H7 (cell line): ENCODE data around the gene ZNF627. TPM values are rescaled to one million over a fixed set of nuclear protein-coding genes. Genes with fewer than 3 reads are reported as not detected.
A peak's percentile ranks its signal among the peaks of the same experiment; 100 is the strongest.
"Not testable (repeated sequence)": the region's sequence is repeated elsewhere in the genome, so short reads cannot be mapped to it uniquely, and the experiment has no call there.

Experiments used
- DNase-seq: peaks from one replicate; pipeline ENCODE4 v3.0.0; 2012
- H3K27me3 ChIP-seq: 2 replicates; pipeline ENCODE4 v1.6.0; 2011; ENCODE audit warnings: mild to moderate bottlenecking, low read length; ENCODE audit not compliant: control insufficient read depth, insufficient read depth
- H3K36me3 ChIP-seq: replicated peaks from 2 replicates; pipeline ENCODE4 v1.5.1; 2011; ENCODE audit warnings: low read length; ENCODE audit not compliant: control insufficient read depth, insufficient read depth
- H3K4me3 ChIP-seq: 2 replicates; pipeline ENCODE4 v1.5.1; 2011; ENCODE audit warnings: low read depth, mild to moderate bottlenecking, control low read depth, low read length, moderate library complexity; ENCODE audit not compliant: insufficient read depth
- total RNA-seq: library from RNA; depleted of rRNA; stranded (reverse); fragments of >200 nt; shearing (Covaris generic); gene quantifications from 2 replicates; pipeline ENCODE4 v1.2.3, GENCODE V29; 2014

ZNF627 gene
- total RNA-seq, 1 experiment from 2014 or later = 20.1 TPM

GRCh38 chr19:11564082-11564807 is 33.0 kb upstream of the ZNF627 start:
- not testable (repeated sequence) for H3K36me3 ChIP-seq, H3K27me3 ChIP-seq, H3K4me3 ChIP-seq, DNase-seq

- not testable (repeated sequence) for H3K4me3 ChIP-seq, H3K27me3 ChIP-seq, DNase-seq, H3K36me3 ChIP-seq
Measured at GRCh38 chr19:11565649-11565980, 31.7 kb upstream of the ZNF627 start.

GRCh38 chr19:11566164-11566563 is 31.1 kb upstream of the ZNF627 start:
- Histone ChIP-seq H3K4me3 (no peak overlapping the region), H3K27me3 (no peaks in the 10 kb centered on the region), H3K36me3 (no peaks in the 10 kb centered on the region)
- DNase-seq = no peak

- Histone ChIP-seq H3K27me3 (no peaks in the 10 kb centered on the region), H3K4me3 (no peak overlapping the region), H3K36me3 (no peaks in the 10 kb centered on the region)
- peak; percentile 24 for DNase-seq
Measured at GRCh38 chr19:11570039-11570462, 27.2 kb upstream of the ZNF627 start.

- H3K36me3 ChIP-seq, H3K4me3 ChIP-seq, H3K27me3 ChIP-seq, DNase-seq: not testable (repeated sequence)
Measured at GRCh38 chr19:11573354-11573753, 23.9 kb upstream of the ZNF627 start.

- not testable (repeated sequence) for H3K4me3 ChIP-seq, DNase-seq, H3K36me3 ChIP-seq, H3K27me3 ChIP-seq
Measured at GRCh38 chr19:11573763-11574162, 23.5 kb upstream of the ZNF627 start.

- H3K36me3 ChIP-seq = no peaks in the 10 kb centered on the region
- H3K4me3 ChIP-seq = no peak overlapping the region
- peak; percentile 13 for DNase-seq
- no peaks in the 10 kb centered on the region; the same call in 1 of the 2 replicates for H3K27me3 ChIP-seq
Measured at GRCh38 chr19:11574689-11575088, 22.6 kb upstream of the ZNF627 start.

- H3K4me3 ChIP-seq = no peak overlapping the region
Measured at GRCh38 chr19:11576227-11576626, 21.1 kb upstream of the ZNF627 start.

GRCh38 chr19:11577451-11578257 is 19.6 kb upstream of the ZNF627 start, which contains the start of gene ACP5:
ACP5 (minus strand) TSS chr19:11577645; CDS start chr19:11577317, 328 bp downstream.
- H3K27me3 ChIP-seq = no peaks in the 10 kb centered on the region; the same call in 1 of the 2 replicates
- H3K36me3 ChIP-seq = no peaks in the 10 kb centered on the region
- peak; percentile 61 for DNase-seq
- peak within 1 kb of the TSS; percentile 41; the same call in 1 of the 2 replicates for H3K4me3 ChIP-seq

More at GRCh38 chr19:11576227-11576626, 21.1 kb upstream of the ZNF627 start:
- peak; percentile 30 for DNase-seq
- H3K27me3 ChIP-seq = no peaks in the 10 kb centered on the region; the same call in 1 of the 2 replicates
- H3K36me3 ChIP-seq = no peaks in the 10 kb centered on the region

GRCh38 chr19:11578258-11579142 is 18.8 kb upstream of the ZNF627 start:
- H3K27me3 ChIP-seq = no peaks in the 10 kb centered on the region; the same call in 1 of the 2 replicates
- DNase-seq = peak; percentile 90
- H3K36me3 ChIP-seq = no peaks in the 10 kb centered on the region
- peak overlapping the region; percentile 41; the same call in 1 of the 2 replicates for H3K4me3 ChIP-seq

- no peaks in the 10 kb centered on the region; the same call in 1 of the 2 replicates for H3K27me3 ChIP-seq
- H3K4me3 ChIP-seq = no peak overlapping the region
- no peak for DNase-seq
- H3K36me3 ChIP-seq = no peaks in the 10 kb centered on the region
Measured at GRCh38 chr19:11580116-11580515, 17.2 kb upstream of the ZNF627 start.

- Histone ChIP-seq H3K4me3 (no peak overlapping the region), H3K36me3 (no peaks in the 10 kb centered on the region), H3K27me3 (no peaks in the 10 kb centered on the region; the same call in 1 of the 2 replicates)
- DNase-seq = no peak
Measured at GRCh38 chr19:11581740-11582139, 15.5 kb upstream of the ZNF627 start.

- Histone ChIP-seq H3K27me3 (no peaks in the 10 kb centered on the region; the same call in 1 of the 2 replicates), H3K36me3 (no peaks in the 10 kb centered on the region), H3K4me3 (no peak overlapping the region)
- no peak for DNase-seq
Measured at GRCh38 chr19:11586331-11586730, 11.0 kb upstream of the ZNF627 start.

- no peaks in the 10 kb centered on the region; the same call in 1 of the 2 replicates for H3K27me3 ChIP-seq
- peak; percentile 91 for DNase-seq
- no peak overlapping the region for H3K4me3 ChIP-seq
- H3K36me3 ChIP-seq = no peaks in the 10 kb centered on the region
Measured at GRCh38 chr19:11587302-11587974, 9.8 kb upstream of the ZNF627 start.
